Measurements from ENCODE around the gene KDM4C. TPM values are rescaled to one million over a fixed set of nuclear protein-coding genes. Genes with fewer than 3 reads are reported as not detected.

The KDM4C gene
- total RNA-seq, 1 experiment from 2014 or later = 7.1 TPM

DNA sequence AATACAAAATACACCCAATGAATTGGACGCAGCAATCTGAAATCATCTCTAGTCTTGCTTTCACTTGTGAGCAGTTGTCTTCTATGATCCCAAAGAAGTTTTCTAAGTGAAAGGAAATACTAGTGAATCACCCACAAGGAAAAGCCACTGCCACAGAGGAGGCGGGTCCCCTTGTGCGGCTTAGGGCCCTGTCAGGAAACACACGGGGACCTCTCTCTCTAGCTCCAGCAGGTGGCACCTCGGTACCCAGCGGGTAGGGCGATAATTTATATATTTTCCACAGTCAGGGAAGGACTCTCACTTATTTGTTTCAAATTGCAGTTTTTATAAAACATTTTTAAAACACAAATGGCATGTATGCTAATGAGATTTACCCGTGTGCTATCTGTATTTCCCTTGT, 417.1 kb downstream of the KDM4C start:
- no peak overlapping the region for H3K27ac ChIP-seq (ENCODE audit: low read length)
- intact Hi-C loops (cut with micrococcal nuclease; ENCODE audit: unreplicated experiment) (no loop called here), in situ Hi-C loops (cut with HindIII; ENCODE audit: low pct_unique_long_range_greater_than_20kb, low sequenced_read_pairs) (no loop called here)
- no peak for ATAC-seq
- no peak for TF ChIP-seq SIN3A (IDR thresholded peaks at IDR 0.05; ENCODE audit: borderline replicate concordance, insufficient read depth, low read depth, low read length)
- TF ChIP-seq, protein P1, sequence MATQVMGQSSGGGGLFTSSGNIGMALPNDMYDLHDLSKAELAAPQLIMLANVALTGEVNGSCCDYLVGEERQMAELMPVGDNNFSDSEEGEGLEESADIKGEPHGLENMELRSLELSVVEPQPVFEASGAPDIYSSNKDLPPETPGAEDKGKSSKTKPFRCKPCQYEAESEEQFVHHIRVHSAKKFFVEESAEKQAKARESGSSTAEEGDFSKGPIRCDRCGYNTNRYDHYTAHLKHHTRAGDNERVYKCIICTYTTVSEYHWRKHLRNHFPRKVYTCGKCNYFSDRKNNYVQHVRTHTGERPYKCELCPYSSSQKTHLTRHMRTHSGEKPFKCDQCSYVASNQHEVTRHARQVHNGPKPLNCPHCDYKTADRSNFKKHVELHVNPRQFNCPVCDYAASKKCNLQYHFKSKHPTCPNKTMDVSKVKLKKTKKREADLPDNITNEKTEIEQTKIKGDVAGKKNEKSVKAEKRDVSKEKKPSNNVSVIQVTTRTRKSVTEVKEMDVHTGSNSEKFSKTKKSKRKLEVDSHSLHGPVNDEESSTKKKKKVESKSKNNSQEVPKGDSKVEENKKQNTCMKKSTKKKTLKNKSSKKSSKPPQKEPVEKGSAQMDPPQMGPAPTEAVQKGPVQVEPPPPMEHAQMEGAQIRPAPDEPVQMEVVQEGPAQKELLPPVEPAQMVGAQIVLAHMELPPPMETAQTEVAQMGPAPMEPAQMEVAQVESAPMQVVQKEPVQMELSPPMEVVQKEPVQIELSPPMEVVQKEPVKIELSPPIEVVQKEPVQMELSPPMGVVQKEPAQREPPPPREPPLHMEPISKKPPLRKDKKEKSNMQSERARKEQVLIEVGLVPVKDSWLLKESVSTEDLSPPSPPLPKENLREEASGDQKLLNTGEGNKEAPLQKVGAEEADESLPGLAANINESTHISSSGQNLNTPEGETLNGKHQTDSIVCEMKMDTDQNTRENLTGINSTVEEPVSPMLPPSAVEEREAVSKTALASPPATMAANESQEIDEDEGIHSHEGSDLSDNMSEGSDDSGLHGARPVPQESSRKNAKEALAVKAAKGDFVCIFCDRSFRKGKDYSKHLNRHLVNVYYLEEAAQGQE (IDR thresholded peaks at IDR 0.05; ENCODE audit: insufficient read depth in 1 of 2, low read depth in 2 of 2, low read length in 1 of 2) = no peak
- H3K36me3 ChIP-seq (ENCODE audit: control insufficient read depth, insufficient read depth, low read length) = no peaks in the 10 kb centered on the region
- no peaks in the 10 kb centered on the region for H3K9me3 ChIP-seq (ENCODE audit: control insufficient read depth, insufficient read depth, low read depth, low read length)
- ChIA-PET CTCF (no interaction called here), POLR2A (no interaction called here)
- H3K4me3 ChIP-seq (ENCODE audit: low read depth in 2 of 2, low read length in 2 of 2) = no peak overlapping the region
- BruUV-seq (replicated peaks) = TSS peak; percentile 51
- no peak for DNase-seq (ENCODE audit: low read depth, low spot score)
- no peaks in the 10 kb centered on the region for H3K27me3 ChIP-seq (ENCODE audit: control insufficient read depth, insufficient read depth, low read length)
- no peaks in the 10 kb centered on the region for H3K4me1 ChIP-seq (ENCODE audit: control insufficient read depth, insufficient read depth, low read length)

GRCh38 chr9:7176561-7176960, 418.8 kb downstream of the KDM4C start:
- H3K9me3 ChIP-seq (ENCODE audit: control insufficient read depth, insufficient read depth, low read depth, low read length) = no peaks in the 10 kb centered on the region
- BruUV-seq (replicated peaks) = no TSS peak
- DNase-seq (ENCODE audit: low read depth, low spot score) (no peak), ATAC-seq (no peak)
- ChIA-PET POLR2A (no interaction called here), CTCF (no interaction called here)
- TF ChIP-seq TCF7L2 (IDR thresholded peaks at IDR 0.05; ENCODE audit: low read depth, low read length) (no peak), POLR2AphosphoS5 (IDR thresholded peaks at IDR 0.05; ENCODE audit: low read depth, low read length) (no peak), SIN3A (IDR thresholded peaks at IDR 0.05; ENCODE audit: borderline replicate concordance, insufficient read depth, low read depth, low read length) (no peak)
- TF ChIP-seq, protein P2, sequence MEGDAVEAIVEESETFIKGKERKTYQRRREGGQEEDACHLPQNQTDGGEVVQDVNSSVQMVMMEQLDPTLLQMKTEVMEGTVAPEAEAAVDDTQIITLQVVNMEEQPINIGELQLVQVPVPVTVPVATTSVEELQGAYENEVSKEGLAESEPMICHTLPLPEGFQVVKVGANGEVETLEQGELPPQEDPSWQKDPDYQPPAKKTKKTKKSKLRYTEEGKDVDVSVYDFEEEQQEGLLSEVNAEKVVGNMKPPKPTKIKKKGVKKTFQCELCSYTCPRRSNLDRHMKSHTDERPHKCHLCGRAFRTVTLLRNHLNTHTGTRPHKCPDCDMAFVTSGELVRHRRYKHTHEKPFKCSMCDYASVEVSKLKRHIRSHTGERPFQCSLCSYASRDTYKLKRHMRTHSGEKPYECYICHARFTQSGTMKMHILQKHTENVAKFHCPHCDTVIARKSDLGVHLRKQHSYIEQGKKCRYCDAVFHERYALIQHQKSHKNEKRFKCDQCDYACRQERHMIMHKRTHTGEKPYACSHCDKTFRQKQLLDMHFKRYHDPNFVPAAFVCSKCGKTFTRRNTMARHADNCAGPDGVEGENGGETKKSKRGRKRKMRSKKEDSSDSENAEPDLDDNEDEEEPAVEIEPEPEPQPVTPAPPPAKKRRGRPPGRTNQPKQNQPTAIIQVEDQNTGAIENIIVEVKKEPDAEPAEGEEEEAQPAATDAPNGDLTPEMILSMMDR (IDR thresholded peaks at IDR 0.05) = no peak
- TF ChIP-seq, protein P1 (IDR thresholded peaks at IDR 0.05; ENCODE audit: insufficient read depth in 1 of 2, low read depth in 2 of 2, low read length in 1 of 2) = no peak
- no peaks in the 10 kb centered on the region for H3K4me1 ChIP-seq (ENCODE audit: control insufficient read depth, insufficient read depth, low read length)
- in situ Hi-C loops (cut with HindIII; ENCODE audit: low pct_unique_long_range_greater_than_20kb, low sequenced_read_pairs) = no loop called here
- H3K4me3 ChIP-seq (ENCODE audit: low read depth in 2 of 2, low read length in 2 of 2) = no peak overlapping the region
- H3K27ac ChIP-seq (ENCODE audit: low read length) = no peak overlapping the region
- intact Hi-C loops (cut with micrococcal nuclease; ENCODE audit: unreplicated experiment) = no loop called here
- H3K36me3 ChIP-seq (ENCODE audit: control insufficient read depth, insufficient read depth, low read length) = no peaks in the 10 kb centered on the region
- H3K27me3 ChIP-seq (ENCODE audit: control insufficient read depth, insufficient read depth, low read length) = no peaks in the 10 kb centered on the region
